ENCODE results near the gene RBM14.
"Not testable (repeated sequence)": the region's sequence is repeated elsewhere in the genome, so short reads cannot be mapped to it uniquely, and the experiment has no call there.

DNA sequence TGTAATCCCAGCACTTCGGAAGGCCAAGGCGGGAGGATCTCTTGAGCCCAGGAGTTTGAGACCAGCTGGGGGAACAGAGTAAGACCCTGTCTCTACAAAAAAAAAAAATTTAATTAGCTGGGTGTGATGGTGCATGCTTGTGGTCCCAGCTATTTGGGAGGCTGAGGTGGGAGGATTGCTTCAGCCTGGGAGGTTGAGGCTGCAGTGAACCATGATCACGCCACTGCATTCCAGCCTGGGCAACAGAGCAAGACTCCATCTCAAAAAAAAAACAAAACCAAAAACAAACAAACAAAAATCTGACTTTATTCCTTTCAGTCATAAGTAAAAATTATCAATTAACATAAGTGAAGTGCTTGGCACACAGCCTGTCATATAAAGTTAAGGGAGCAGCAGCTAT, 9.8 kb upstream of the RBM14 start:
- TF ChIP-seq, protein P1, sequence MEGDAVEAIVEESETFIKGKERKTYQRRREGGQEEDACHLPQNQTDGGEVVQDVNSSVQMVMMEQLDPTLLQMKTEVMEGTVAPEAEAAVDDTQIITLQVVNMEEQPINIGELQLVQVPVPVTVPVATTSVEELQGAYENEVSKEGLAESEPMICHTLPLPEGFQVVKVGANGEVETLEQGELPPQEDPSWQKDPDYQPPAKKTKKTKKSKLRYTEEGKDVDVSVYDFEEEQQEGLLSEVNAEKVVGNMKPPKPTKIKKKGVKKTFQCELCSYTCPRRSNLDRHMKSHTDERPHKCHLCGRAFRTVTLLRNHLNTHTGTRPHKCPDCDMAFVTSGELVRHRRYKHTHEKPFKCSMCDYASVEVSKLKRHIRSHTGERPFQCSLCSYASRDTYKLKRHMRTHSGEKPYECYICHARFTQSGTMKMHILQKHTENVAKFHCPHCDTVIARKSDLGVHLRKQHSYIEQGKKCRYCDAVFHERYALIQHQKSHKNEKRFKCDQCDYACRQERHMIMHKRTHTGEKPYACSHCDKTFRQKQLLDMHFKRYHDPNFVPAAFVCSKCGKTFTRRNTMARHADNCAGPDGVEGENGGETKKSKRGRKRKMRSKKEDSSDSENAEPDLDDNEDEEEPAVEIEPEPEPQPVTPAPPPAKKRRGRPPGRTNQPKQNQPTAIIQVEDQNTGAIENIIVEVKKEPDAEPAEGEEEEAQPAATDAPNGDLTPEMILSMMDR (IDR thresholded peaks at IDR 0.05; ENCODE audit: low read length) = not testable (repeated sequence)
- not testable (repeated sequence) for TF ChIP-seq EZH2 (IDR thresholded peaks at IDR 0.05; ENCODE audit: borderline replicate concordance, low read length)
